HFF-Myc (cell line): ENCODE data around the gene SPI1.

Experiments used
- DNase-seq: peaks from one replicate; pipeline ENCODE4 v3.0.0-alpha.2; 2011; ENCODE audit warnings: low read depth; ENCODE audit errors: extremely low read depth
- H3K4me3 ChIP-seq: replicated peaks from 2 replicates; pipeline ENCODE4 v1.5.1; 2011; ENCODE audit warnings: low read depth, mild to moderate bottlenecking, control low read depth, low read length
- TF ChIP-seq, protein P1 (sequence below): IDR thresholded peaks from 2 replicates; pipeline ENCODE4 v1.5.1; 2012; ENCODE audit warnings: mild to moderate bottlenecking, low read depth, low read length, control low read depth; ENCODE audit errors: missing control alignments

SPI1 gene

DNA sequence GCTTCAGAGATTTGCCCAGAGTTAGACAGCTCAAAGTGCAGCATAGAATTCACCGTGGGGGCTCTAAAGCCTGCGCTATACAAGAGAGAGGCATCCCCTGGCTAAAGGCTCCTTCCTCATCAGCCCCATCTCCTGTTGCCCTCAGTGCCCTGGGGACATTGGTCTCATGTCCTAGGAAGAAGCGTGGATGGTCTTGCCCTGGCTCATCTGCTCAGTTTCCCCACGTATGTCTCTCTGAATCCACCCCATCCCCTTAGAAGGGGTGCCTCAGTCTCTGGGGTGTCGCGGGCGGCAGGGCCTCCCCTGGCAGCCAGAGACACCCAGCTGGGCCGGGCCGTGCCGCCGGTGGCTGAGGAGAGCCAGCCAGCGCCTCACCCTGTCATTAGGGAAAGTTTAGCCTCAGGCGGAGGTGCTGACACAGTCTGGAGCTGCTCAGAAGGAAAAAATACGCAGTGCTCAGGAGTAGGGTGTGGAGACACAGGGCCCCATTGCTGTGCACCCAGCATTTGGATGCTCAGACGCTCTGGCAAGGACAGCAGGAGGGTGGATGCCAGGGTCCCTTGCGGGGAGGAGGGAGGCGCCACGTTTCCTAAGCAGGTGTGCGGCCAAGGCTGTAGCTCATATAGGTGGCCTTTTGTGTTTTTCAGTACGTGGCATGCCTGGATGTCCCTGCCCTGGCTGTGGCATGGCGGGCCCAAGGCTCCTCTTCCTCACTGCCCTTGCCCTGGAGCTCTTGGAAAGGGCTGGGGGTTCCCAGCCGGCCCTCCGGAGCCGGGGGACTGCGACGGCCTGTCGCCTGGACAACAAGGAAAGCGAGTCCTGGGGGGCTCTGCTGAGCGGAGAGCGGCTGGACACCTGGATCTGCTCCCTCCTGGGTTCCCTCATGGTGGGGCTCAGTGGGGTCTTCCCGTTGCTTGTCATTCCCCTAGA lies 31.4 kb upstream of the SPI1 start:
- TF ChIP-seq, protein P1, sequence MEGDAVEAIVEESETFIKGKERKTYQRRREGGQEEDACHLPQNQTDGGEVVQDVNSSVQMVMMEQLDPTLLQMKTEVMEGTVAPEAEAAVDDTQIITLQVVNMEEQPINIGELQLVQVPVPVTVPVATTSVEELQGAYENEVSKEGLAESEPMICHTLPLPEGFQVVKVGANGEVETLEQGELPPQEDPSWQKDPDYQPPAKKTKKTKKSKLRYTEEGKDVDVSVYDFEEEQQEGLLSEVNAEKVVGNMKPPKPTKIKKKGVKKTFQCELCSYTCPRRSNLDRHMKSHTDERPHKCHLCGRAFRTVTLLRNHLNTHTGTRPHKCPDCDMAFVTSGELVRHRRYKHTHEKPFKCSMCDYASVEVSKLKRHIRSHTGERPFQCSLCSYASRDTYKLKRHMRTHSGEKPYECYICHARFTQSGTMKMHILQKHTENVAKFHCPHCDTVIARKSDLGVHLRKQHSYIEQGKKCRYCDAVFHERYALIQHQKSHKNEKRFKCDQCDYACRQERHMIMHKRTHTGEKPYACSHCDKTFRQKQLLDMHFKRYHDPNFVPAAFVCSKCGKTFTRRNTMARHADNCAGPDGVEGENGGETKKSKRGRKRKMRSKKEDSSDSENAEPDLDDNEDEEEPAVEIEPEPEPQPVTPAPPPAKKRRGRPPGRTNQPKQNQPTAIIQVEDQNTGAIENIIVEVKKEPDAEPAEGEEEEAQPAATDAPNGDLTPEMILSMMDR: no peak
- DNase-seq: no peak
- peak overlapping the region; percentile 75 for H3K4me3 ChIP-seq

DNA sequence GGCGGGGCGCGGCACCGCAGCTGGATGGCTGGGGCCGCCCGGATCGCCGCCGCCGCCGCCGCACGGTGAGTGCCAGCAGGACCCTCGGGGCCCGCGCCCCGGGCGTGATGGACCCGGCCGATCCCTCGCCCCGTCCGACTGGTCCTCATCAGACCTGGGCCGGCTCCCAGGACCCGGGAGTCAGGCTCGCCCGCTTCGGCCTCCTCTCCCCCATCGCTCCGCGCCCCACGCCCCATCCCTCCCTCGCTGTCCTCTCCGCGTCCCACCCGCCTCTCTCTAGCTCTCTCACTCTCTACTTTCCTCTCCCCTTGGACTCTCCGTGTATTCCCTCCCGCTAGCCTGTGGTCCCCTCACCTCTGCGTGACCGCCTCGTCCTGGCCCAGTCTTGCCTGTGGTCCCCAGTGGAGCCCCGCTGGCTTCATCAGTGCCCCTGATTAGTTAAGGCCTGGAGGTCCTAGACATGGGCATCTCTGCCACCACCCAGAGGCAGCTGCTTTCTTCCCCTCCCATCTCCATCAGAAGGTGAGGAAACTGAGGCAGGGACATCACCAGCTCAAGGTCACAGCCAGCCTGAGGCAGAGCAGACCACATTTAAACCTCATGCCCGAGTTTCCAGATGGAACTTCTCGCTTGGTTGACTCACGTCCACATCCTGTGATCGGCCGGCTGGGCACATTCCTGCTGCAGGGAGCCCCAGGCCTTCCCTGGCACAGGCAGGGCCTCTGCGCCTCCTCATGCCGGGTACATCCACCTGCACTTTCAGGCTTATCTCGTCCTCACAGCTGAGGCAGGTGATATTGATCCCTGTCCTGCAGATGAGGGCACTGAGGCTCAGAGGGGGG lies 30.5 kb upstream of the SPI1 start:
- peak overlapping the region; percentile 75 for H3K4me3 ChIP-seq
- DNase-seq: peak; percentile 59
- TF ChIP-seq, protein P1: no peak

DNA sequence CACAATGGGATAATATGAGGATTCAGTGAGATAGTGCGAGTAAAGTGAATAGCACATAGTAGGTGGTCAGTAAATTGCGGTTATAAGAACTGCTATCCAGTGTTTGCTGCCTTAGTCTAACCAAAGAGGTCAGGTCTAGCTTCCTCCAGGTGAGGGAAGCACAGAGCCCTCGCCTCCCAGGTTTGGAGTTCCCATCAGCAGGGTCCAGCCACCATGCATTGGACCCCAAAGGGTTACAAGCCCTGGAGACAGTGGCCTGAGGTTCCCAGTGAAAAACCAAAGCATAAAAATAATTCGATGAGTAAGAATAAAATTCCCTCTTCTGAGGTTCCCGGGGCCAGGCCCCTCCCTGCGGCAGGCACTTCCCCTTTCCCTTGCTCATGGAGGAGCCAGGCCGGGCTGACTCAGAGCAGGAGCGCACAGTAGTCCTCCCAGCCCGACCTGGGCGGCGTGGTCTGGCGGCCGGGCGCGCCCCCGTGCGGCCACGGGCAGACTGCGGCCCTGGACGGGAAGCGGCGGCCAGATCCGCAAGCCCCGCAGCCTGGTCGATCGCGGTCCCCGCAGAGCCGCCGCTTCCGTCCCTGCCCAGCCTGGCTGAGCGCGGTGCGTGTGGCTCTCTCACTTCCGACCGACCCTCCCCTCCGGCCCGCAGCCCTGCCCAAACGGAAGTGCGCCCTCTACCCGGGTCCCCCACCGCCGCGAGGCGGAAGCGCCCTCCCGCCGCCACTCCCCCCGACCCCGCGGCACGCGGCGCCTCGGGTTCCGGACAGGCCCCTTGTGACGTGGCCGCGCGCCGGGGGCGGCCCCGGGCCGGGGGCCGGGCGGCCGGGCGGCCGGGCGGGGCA lies 29.6 kb upstream of the SPI1 start, which contains the start of gene SLC39A13:
Gene SLC39A13 (plus strand): TSS at position 845 of the 845 bp plus-strand sequence. CDS start 1,505 bp downstream, outside the sequence.
- TF ChIP-seq, protein P1: peak; percentile 70
- peak; percentile 81 for DNase-seq
- peak within 1 kb of the TSS; percentile 75 for H3K4me3 ChIP-seq

DNA sequence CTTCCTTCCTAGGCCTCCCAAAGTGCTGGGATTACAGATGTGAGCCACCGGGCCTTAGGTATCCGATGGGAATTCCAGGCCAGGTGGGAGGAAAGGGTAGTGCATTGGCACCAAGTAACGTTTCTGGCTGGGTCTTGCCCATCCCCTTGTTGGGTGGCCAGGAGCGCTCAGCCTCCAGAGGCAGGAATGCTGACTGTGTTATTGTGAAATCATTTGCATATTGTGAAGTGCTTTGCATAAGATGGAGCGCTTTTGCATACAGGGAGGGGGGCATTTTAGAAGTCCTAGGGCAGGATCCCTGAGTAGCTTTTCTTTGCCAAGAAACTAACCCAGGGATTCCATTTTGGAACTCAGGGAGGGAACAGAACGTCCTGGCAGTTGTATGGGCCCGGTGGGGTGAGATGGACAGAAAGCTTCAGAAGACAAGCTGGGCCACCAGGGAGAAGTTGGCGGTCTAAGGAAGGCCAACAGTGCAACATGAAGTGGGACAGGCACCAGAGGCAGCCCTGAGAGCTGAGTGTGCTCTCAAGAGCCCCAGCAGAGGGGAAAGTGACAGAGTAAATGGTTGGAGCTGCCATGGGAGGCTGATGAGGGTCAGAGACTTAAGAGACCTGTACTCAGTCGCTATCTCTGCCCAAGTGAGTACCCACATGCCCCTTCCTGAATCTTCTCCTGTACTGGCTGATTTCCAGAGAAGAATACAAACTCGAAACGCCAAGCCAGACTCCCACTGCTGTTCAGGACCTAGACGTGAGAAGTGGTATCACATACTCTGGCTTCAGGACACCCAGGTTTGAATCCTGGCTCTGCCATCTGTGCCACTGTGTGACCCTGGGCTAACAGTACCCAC lies 28.8 kb upstream of the SPI1 start:
- TF ChIP-seq, protein P1: no peak
- H3K4me3 ChIP-seq: peak overlapping the region; percentile 50
- DNase-seq: no peak

DNA sequence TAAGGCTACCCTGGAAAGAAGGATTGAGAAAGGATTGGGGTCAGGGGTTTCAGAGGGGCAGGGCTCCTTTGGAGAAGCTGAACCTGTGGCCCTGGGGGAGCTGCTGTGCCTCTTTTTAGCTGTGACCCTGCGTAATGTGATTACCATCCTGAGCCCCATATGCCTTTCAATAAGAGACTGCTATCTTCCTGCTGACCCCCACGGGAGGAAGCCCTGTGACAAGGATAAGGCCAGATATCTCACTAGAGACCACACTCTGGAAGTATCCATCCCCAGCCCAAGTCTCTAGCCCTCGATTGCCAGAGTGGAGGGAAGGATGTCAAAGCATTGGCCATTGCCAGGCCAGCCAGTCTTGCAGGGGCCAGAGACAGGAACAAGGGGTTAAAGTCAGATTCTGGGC lies 25.2 kb upstream of the SPI1 start:
- H3K4me3 ChIP-seq: no peak overlapping the region
- TF ChIP-seq, protein P1: no peak
- no peak for DNase-seq
